ENCODE data around the gene PPP1R3D.

PPP1R3D gene

DNA sequence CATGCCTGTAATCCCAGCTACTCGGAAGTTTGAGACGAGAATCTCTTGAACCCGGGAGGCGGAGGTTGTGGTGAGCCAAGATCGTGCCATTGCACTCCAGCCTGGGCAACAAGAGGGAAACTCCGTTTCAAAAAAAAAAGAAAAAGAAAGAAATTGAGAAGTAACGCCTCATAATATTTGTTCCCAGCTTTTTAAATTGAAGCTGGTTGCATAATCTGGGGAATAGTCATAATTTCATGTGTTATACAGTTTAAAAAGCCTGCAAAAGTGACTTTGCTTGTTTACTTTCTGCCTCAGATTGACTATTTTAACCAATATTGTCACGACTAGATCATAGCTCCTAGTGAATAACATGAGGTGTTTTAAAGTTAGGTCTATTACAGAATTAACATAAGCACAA, 7.3 kb upstream of the PPP1R3D start:
- no peak for FAIRE-seq

DNA sequence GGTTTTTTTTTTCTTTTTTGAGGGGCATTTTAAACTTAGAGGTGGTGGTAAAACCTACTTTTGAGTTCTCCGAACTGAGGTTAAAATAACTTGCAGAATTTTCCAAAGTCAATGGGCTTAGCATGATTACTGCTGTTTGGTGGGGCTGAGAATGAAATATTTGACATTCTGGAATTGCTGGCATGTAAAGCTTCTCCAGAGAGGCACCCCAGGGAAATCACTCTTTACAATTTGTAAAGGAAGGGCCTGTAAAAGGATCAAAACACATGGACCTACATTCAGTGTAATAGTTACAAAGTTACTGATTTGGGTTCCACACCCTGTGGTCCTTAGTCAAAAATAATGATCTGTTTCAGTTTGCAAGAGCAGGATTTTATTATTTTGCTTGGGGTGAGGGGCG, 5.6 kb upstream of the PPP1R3D start:
- FAIRE-seq: no peak

DNA sequence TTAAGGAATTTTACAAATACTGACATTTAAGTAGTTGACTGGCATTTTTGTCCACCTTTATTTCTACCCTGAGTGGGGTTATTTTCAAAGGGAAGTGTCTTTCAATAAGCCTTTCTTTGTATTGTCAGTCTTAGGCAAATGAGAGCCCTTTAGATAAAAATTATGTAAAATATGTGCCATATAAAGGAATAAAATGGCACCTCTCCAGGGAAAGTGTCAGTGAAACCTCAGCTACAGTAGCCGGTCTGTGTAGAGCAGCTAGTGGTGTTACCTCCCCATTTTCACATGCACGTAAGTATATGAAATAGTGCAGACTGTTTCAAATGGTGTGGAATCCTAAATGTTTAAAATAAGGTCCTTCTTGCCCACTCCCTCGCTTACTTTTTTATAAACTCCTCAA, 5.1 kb upstream of the PPP1R3D start:
- FAIRE-seq: no peak

DNA sequence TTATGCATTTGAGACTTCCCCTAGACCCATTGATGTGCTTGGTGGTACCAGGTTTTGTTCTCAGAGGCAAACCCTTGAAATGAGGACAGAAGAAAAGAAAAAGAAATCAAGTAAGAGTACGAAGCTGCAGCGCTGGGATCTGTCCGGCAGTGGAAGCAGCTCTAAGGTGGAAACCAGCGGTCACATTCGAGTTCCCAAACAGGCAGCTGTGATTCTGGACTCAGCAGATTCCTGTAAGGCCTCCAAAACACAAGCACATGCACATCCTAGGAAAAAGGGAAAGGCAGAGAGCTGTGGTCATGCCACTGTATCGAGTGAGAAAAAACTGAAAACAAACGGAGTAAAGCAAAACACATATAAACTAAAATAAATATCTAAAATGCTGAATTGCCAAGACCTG, 4.6 kb upstream of the PPP1R3D start:
- FAIRE-seq: no peak

DNA sequence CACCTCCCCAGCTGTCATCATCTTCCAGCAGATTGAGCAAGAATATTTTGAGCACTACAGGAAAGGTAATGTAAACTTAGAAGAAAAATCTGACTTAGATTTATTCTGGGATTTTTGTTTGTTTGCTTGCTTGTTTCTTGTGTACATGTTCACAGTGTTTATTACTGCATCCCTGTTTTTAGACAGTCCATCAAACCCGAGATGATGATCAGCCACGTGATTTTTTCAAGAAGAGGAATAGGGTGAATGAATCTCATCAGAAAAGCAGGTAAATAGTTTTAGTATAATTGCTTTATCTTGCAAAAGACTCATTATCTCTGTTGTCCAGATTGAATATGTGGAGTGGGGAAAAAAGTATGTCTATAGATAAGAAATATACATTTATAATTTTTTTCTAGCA, 2.1 kb upstream of the PPP1R3D start:
- no peak for FAIRE-seq

DNA sequence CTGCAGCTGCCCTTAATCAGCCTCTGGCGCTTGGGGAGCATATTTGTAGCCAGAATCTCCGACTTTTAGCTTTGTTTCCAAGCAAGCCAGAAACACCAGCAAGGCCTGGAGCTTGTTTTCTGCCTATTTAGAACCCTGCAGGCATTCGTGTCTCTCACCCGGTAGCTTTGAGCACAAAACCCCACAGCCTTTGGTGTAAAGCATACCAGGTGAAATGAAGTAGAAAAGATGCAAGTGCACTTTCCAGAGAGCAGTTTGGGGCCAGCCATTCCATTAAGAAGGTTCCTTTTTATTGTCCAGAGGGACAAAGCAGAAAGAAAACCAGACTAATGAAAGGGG, 820 bp upstream of the PPP1R3D start:
- FAIRE-seq: no peak

DNA sequence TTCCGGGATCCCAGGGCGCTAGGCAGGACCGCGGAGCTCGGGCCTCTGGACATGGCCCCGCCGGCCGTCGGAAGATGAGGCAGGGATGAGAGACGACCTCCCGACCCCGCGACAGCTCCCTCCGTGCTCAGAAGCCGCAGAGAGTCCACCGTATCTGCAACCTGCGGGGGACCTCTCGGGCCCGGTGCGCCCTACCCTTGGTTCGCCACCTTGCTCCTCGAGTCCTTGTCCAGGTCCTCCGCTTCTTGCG, 301 bp downstream of the PPP1R3D start:
- no peak for FAIRE-seq

DNA sequence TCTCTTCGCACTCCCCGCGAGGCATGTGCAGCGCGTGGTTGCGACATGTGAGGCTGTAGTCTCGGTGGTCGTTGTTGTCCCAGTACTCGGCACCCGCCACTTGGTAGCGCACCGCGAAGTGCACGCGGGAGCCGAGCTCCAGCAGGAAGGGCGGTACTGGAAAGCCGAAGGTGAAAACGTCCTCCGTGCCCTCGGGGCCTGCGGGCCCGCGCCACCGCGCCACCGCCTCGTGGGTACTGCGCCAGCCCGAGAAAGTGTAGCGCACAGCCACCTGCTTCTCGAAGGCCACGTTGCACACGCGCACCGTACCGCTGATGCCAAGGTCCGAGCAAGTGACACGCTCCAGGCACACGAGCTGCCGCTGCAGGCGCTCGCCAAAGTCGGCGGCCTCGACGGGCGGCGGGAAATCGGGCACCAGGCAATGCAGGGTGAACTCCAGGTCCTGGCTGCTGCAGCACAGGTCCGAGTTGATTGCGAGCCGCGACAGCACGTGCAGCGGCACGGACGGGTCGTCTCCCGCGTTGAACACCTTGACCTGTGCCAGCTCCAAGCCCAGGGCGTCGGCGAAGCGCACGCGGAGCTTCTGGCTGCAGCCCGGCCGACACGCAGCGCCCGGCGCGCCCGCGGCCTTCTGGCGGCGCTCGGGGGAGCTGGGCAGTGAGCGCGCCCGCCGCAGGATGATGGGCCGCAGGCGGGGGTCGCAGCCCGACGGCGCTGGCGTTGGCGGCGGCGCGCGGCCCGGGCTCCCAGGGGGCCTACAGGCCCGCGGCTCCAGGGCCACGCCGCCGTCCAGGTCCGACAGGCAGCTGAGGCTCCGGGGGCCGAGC, 840 bp downstream of the PPP1R3D start:
- no peak for FAIRE-seq

DNA sequence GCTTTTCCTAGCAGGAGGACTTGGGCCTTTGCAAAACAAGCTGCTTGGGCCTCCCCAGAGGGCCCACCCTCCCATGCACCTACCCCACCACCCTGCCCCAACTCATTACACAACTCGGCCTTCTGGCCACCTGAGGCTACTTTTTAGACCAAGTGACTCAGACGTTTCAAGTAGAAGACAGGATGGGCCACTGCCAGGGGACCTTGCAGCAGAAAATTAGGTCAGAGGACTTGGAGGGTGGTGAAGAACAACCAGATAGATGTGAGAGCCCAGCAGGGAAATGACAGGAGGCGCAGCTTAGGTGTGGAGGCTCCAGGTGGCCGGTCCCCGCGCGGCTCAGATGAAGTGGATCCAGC, 1.4 kb downstream of the PPP1R3D start:
- no peak for FAIRE-seq

DNA sequence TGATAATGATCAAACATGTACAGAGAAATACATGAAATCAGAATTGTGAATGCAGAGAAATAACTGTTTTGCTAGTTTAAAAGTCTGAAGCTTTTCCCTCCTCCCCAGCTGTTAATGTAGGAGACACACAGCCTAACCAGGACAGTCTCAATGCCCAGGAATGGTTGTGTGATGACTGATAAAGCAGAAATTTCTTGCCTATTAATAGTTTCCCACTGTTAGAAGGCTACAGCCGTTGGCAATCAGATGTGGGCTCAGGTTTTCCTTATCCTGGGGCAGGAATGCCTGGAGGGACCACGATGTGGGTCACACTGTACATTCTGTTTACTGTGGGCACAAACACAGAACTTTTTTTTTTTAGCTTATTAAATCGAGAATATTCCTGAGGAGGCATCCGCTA, 1.9 kb downstream of the PPP1R3D start:
- no peak for FAIRE-seq

DNA sequence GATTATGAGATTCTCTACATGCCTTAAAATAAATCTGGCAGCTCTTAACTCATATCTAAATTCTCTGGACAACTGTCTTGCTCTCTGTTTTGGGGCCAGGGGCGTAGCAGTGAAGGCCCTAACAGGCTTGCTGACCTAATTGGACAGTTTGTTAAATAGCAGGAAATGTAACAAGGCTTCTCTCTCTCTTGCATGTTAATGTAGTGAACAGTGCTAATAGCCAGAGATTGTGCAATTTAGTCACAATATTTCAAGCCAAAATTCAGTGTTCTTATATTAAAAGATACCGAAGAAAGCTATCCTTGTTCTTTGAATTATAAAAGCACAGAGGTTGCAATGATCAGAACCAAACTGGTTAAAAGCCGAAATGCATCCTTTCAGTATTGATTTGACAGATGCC, 3.0 kb downstream of the PPP1R3D start:
- no peak for FAIRE-seq

DNA sequence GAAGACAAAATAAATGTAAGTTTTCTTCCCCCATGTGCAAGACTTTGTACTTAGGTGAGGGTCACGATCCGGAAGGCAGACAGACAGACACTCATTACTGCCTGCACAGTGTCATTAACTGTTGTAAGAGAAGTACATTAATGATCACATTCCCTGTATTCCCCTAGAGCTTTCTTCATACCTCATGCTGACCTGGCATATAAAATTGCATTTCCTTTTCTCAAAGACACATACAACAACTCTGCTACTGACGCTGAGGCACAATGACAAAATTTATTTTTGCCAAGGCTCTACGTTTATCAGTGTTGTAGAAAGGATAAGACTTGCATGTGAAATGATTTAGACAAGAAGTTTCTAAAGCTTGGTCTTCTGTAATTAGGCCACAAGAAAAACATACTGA, 3.7 kb downstream of the PPP1R3D start:
- FAIRE-seq: no peak

DNA sequence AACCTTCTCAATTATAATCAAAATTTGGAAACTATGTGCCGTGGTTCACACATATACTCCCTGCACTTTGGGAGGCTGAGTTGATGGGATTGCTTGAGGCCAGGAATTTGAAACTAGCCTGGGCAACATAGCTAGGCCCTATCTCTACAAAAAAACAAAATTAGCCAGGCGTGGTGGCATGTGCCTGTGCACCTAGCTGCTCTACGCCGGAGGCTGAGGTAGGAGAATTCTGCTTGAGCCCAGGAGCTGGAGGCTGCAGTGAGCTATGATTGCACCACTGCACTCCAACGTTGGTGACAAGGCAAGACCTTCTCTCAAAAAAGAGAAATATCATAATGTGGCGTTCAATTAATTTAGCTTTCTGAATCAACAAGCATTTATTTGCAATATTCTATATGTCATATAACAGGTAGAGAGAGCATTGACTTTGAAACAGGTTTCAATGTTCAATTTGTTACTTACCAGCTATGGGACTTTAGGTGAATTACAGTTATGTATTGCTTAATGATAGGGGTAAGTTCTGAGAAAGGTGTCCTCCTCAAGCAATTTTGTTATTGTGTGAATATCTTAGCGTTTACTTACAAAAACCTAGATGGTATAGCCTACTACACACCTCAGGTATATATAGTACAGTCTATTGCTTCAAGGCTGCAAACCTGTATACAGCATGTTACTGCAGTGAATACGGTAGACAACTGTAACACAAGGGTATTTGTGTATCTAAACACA, 4.5 kb downstream of the PPP1R3D start:
- FAIRE-seq: no peak

DNA sequence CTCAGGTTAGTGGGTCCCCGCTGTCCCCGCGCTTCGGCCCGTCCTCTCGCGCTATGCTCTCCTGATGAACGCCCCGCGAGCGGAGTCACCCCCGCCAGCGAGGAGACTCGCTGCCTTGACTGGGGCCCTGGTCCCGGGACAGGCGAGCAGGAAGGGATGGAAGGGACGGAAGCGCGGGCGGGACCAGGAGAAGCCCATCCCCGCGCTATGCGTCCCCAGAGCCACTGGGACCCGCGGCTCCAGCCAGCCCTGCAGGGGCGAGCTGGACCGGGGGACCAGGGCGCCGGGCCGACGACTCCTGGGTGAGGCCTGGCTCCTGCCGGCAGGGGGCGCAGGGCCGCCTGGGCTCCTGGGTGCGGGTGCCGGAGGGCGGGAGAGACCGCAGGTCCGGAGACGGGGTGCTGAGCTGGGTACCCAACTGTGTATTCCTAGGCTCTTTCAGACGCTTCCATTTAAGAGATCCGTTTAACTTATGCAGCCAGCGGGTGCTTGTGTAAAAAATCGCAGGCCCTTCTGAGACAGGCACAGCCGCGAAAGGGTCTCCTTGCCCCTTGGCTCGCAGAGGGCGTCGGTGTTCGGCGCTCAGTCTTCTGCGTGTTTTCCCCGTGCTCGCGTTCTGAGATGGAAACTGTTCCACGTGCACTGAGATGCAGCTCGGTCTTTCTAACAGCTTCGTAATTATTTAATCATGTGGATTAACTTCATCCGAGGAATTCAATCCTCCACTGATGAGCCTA, 6.1 kb downstream of the PPP1R3D start:
- FAIRE-seq: no peak

DNA sequence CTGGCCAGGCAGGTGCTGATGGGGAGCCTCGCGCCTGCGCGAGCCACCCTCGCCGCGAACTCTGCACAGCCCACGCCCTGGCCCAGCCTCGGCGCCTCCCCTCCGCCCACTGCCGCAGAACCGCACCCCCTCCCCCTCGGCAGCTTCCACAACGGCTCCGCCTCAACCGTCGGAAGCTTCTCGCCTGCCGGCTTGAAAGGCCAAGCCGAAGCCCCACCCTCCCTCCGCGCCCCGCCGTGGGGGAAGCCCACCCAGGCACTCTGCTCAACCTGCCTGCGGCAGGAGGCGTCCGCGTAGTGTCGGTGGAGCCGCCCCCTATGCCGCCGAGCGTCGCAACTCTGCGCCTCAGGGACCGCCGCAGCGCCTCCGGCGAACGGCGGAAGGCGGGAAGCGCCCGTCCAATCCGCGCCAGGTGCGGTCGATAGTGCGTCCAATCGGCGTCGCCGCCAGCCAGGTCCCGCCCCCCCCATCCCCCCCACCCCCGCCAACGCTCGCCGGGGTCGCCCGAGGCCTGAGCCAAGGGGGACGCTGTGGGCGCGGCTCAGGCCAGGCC, 6.7 kb downstream of the PPP1R3D start, which contains the start of gene SYCP2:
Gene SYCP2, minus strand, starts transcription at position 342 of the 553 bp plus-strand sequence. CDS start 11,224 bp downstream, outside the sequence.
- FAIRE-seq: no peak

DNA sequence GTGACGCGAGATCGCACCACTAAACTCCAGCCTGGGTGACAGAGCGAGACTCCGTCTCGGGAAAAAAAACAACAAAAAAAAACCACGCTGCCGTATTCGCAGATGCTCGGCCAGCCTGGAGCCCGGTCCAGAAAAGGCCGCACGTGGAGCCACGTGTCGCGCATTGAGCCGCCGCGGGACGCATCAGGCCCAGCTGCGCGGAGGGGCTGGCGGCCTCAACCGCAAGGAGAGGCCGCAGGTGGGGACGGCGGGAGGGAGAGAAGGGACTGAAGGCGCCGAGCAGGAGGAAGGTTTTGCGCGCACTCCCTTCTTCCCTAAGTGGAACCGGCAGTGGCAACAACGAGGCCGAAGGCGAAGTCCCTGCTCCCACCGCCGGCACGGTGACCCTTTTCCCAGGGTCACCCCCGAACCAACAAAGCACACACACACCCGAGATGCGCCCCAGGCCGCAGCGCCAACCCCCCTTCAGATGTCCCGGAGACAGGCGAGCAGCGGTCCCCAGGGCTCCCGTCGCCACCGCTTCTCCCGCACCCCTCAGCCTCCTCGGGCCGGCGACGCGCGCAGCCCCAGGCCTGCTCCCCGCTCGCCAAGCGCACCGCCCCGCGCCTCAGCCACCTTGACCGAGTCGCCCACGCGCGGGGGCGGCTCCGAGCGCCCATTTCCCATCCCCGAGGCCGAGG, 7.3 kb downstream of the PPP1R3D start:
- no peak for FAIRE-seq

DNA sequence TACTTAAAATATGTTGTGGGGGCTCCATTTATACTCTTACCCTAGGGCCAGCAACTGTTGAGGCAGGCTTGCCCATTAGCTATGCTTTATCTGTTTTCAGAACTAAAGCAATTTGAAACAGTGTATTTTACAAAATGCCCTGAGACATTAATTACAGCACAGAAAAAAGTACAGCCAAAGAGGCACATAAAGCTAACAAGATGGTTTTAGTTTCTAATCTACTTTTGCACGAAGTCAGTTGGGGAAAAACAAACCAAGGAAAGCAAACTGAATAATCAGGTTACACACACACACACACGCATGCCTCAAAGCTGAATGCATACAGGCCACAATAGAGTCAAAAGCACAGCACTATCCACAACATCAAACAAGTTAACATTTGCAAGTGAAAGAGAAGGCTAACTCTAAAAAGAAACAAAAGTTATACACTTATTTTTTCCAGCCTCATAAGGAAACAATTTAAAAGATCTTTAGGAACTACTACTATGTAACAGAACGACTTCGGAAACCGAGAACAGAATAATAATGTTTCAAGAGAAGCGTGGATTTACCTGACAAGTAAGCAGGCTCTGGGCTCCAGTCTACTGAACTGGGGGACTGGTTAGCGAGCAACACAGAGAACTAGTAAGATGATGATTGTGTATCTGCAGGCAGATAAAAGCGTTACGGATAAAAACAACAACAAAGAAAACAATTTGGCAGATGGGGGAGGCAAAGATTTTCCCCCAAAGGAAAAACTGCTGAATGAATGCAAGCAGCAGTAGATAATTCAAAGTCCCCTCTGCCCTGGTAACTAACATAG, 8.4 kb downstream of the PPP1R3D start:
- FAIRE-seq: no peak

DNA sequence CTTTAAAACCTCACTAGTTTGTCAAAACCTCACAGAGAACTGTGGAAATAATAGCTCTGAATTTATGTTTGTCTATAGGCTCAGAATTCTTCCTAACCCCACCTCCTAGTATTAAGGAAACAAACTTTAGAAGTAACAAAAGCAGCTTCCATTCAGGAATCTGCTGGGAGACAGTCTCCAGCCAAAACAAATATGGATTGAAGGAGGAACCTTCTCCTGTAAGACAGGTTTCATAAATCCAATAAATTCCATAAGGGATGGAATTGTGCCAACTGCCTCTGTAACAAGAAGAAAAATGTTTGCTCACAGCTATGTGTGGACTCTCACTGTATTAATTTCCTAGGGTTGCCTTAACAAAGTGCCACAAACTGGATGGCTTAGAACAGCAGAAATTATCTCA, 14.2 kb downstream of the PPP1R3D start:
- FAIRE-seq: no peak

DNA sequence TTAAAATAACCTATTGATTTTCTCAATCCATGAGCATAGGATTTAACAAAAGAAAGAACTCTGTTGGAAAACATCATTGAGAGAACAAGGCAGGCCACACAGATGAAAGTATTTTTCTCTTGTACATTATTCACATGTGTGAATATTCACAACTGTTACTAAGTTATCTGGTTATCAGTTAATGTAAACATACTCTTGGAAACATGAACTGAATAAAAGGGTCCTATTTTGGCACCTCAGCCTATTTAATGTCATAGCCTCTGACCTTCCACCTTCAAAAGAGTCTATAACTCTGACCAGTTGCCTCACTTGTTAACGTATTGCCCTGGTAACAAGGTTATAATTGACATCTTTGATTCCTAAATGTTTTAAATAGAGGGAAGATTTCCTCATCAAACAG, 14.7 kb downstream of the PPP1R3D start:
- no peak for FAIRE-seq

DNA sequence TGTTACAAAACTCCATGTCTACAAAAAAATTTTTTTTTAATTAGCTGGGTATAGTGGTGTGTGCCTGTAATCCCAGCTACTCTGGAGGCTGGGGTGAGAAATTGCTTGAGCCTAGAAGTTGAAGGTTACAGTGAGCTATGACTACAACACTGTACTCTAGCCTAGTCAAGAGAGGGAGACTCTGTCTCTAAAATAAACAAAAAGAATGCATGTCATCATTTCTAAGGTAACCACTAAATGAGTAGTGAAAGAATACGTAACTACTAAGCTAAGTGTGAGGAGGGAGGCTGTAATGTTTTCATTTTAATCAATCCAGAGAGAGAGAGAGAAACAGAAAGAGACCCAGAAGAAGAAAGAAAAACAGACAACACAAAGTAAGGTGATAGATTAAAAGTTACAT, 16.6 kb downstream of the PPP1R3D start:
- no peak for FAIRE-seq

DNA sequence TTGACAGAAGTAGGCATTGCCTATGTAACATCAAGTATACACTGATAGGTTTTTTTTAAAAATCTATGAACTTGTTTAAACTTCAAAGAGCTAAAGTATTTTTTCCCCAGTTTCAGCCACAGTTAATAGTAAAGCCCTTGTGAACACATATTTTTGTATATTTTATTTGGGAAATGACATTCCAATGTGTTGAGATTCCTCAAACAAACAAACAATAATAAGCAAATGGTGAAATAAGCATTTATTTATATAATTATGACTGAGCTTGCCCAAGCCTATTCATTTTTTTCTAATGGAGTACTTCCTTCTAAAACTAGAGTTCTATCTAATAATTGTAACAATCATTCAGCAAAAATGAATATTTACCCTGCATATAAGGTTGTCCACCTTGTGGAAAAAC, 19.2 kb downstream of the PPP1R3D start:
- FAIRE-seq: no peak

DNA sequence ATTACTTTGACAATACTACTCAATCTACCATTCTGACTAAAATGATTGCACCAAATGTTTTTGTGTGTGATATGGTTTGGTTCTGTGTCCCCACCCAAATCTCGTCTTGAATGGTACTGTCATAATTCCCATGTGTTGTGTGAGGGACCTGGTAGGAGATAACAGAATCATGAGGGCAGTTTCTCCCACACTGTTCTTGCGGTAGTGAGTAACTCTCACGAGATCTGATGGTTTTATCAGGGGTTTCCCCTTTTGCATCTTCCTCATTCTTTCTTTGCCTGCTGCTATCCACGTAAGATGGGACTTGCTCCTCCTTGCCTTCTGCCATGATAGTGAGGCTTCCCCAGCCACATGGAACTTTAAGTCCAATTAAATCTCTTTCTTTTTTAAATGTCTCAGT, 27.5 kb downstream of the PPP1R3D start:
- no peak for FAIRE-seq

Data from endometrium (tissue), 2 donors.